Measurements from ENCODE around the gene S1PR4.
"Not testable (repeated sequence)": the region's sequence is repeated elsewhere in the genome, so short reads cannot be mapped to it uniquely, and the experiment has no call there.

The S1PR4 gene

GRCh38 chr19:3196064-3196932, 17.7 kb downstream of the S1PR4 start:
- DNase-seq: no peak

- no peak for DNase-seq
Measured at GRCh38 chr19:3196933-3197205, 18.3 kb downstream of the S1PR4 start.

DNA sequence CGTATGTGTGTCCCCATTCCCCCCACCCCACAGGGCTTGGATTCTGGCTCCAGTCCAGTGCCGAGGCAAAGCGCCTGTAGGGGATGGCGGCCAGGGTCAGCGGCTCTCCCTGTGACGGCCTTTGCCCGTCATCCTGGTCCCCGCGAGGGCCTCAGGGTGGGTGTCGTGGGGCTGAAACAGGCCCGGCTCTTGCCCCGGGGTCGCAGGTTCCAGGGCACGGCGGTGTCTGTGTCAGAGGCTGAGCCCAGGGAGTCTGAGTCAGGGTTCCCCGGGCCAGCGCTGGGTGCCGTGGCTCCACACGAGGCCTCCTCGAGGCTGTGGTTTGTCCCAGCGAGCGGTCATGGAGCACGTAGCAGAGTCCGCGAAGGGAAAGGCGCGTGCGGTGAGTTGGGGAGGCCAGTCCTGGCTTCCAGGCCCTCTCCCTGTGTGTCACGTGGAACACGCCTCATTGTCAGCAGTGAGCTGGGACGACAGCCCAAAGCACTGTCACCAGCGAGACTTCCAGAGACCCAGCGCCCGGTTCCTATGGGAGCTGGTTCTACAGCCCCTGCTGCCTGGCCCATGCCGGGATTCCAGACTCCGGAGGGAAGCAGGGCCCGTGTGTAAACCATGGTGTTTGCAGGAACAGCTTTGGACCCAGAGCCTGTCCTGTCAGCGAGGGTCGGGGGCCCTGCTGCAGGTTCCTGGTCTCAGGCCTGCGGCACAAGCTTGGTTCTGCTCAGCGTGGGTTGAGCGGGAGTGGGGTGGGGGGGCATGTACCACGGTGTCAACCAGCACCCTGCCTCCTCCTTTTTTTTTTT, 20.5 kb downstream of the S1PR4 start:
- DNase-seq: no peak

DNA sequence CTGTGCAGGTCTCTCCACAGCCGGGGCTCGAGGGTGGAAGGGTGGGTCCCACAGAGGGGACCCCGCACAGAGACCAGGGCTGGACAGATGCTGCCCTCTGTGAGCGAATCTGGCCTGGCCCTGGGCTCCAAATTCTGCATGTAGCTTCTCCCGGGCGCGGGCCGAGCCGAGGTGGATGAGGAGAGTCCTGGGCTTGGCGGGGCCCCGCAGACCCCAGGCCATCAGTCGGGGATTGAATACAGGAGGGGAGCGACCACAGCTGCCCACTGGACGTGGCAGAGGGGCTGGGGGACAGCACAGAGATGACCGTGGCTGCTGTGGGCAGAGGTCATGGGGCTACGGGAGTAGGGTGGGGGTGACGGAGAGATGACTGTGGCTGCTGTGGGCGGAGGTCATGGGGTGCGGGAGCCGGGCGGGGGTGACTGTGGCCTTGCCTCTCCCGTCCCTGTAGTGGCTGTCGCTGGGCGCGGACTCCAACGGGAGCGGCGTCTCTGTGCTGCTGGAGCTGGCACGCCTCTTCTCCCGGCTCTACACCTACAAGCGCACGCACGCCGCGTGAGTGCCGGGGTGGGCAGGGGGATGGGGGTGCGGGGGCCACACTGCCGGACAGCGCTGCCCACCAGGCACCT, 22.6 kb downstream of the S1PR4 start:
- no peak for DNase-seq

DNA sequence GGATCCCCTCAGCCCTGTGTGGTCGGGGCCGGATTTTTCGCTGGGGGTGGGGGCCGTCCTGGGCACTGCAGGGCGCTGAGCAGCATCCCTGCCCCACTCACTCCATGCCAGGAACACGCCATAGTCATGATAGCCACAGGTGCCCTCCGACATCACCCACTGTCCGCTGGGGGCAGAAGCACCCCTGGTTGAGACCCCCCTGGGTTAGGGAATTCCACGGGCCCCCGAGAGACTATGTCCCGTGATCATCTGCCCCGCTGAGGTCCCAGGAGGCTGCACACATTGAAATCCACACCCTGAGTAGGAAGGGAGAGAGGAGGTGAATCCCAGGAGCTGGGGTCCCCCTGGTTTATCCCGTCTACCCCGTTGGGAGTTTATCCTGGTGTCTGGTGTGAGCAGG, 23.3 kb downstream of the S1PR4 start:
- no peak for DNase-seq

DNA sequence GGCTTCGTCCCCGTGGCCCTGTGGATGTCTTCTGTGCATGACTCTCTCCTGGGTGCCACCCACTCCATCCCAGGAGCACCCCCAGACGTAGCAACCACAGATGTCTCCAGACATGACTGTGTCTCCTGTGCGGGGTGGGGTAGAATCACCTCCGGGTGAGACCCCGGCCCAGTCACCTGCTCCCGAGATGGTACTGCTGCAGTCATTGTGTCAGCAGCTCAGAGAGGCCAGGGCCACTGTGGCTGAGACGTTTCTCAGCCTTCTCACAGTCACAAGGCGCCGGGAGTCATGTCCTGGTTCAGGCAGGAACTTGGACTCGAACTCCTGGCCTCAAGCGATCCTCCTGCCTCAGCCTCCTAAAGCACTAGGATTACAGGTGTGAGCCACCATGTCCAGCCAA, 23.8 kb downstream of the S1PR4 start:
- no peak for DNase-seq

DNA sequence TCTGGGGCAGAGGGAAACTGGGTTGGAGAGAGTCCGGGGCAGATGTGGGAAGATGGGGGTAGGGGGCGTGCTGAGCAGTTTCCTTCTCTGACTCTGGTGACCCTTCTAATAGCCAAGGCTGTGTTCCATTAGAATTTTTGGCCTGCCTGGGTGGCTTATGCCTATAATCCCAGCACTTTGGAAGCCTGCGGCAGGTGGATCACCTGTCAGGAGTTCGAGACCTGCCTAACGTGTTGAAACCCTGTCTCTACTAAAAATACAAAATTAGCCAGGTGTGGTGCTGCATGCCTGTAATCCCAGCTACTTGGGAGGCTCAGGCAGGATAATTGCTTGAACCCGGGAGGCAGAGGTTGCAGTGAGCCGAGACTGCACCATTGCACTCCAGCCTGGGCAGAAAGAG, 24.3 kb downstream of the S1PR4 start:
- DNase-seq: not testable (repeated sequence)

- DNase-seq: no peak
Measured at GRCh38 chr19:3203805-3204645, 25.5 kb downstream of the S1PR4 start.

- no peak for DNase-seq
Measured at GRCh38 chr19:3204646-3205275, 26.2 kb downstream of the S1PR4 start.

DNA sequence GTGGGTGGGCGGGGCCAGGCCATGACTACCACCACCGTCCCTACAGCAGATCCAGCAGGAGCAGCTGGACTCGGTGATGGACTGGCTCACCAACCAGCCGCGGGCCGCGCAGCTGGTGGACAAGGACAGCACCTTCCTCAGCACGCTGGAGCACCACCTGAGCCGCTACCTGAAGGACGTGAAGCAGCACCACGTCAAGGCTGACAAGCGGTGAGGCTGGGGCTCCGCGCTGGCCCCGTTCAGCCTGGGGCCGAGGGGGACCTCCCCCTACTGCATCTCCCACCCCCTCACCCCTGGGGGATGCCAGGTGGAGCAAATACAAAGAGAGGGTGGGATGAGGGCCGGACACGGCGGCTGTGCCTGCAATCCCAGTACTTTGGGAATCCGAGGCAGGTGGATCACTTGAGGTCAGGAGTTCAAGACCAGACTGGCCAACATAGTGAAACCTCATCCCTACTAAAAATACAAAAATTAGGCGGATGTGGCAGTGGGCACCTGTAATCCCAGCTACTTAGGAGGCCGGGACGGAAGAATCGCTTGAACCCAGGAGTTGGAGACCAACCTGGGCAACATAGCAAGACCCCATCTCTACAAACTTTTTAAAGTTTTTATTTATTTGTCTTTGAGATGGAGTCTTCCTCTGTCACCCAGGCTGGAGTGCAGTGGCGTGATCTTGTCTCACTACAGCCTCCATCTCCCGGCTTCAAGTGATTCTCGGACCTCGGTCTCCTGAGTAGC, 27.8 kb downstream of the S1PR4 start:
- DNase-seq: no peak

DNA sequence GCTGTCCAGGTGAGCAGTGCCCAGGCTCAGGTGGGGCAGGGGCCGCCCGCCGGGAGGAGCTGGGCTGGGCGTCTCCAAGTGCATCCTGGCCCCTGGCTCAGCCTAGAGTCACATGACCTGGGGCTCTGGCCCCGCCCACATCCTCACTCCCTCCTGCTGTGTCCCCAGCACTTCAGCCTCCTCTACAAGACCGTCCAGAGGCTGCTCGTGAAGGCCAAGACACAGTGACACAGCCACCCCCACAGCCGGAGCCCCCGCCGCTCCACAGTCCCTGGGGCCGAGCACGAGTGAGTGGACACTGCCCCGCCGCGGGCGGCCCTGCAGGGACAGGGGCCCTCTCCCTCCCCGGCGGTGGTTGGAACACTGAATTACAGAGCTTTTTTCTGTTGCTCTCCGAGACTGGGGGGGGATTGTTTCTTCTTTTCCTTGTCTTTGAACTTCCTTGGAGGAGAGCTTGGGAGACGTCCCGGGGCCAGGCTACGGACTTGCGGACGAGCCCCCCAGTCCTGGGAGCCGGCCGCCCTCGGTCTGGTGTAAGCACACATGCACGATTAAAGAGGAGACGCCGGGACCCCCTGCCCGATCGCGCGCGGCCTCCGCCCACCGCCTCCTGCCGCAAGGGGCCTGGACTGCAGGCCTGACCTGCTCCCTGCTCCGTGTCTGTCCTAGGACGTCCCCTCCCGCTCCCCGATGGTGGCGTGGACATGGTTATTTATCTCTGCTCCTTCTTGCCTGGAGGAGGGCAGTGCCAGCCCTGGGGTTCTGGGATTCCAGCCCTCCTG, 29.1 kb downstream of the S1PR4 start:
- DNase-seq: no peak

DNA sequence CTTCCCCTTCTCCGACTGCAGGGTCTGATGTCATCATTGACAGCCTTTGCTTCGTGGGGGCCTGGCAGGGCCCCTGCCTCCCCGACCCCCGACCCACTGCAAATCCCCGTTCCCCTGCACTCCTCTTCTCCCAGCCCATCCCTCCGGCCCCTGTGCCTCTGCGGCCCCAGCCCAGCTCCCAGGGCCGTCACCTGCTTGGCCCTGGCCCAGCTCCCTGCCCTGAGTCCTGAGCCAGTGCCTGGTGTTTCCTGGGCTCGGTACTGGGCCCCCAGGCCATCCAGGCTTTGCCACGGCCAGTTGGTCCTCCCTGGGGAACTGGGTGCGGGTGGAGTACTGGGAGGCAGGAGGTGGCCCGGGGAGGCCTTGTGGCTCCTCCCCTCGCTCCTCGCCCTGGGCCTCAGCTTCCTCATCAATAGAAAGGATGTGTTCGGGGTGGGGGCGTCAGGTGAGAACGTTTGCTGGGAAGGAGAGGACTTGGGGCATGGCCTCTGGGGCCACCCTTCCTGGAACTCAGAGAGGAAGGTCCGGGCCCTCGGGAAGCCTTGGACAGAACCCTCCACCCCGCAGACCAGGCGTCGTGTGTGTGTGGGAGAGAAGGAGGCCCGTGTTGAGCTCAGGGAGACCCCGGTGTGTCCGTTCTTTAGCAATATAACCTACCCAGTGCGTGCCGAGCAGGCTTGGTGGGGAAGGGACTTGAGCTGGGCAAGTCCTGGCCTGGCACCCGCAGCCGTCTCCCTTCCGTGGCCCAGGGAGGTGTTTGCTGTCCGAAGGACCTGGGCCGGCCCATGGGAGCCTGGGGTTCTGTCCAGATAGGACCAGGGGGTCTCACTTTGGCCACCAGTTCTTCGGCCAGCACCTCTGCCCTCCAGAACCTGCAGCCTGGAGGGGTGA, 30.0 kb downstream of the S1PR4 start:
- no peak for DNase-seq

DNA sequence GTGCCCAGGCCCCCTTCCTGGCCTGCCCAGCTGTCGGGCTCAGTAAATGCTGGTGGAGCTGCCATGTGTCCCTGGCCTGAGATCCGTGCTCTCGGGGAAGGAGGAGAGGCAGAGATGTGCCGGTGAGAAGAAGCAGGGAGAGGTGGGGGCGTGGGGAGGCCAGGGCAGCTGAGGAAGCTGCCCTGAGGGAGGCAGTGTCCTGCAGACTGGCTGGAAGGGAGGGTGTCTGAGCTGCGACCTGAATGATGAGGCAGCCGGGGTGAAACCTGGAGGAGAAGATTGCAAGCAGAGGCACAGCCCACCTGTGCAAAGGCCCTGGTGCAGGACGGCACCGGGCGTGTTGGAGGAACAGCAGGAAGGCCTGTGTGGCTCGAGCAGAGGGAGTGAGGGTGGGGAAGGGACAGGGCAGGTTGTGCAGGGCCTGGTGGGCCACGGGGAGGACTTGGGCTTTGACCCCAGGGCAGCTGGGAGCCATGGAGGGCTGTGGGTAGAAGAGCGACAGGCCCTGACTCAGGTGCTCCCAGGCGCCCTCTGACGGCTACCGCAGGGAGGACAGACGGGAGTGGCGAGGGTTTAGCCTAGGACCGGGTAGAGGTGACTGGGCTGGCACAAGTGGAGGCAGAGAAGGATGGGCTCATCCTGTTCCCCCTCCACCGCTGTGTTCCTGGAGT, 31.9 kb downstream of the S1PR4 start:
- DNase-seq: peak; percentile 16 to 34

DNA sequence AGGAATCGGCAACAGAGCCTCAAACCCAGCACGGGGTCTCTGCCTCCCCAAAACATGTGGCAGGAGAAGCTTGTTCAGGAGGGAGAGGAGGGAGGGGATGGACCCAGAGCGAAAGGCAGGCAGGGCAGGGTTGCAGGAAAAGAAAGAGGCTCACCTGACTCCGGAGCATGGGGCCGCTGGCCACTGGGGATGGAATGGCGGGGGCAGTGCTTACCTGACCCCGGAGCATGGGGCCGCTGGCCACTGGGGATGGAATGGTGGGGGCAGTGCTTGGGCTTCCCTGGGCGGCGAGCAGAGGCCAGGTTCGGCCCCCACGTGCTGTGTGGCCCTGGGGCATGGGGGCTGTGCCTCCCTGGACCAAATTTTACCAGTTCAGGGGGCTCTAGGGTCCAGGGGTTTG, 32.6 kb downstream of the S1PR4 start:
- no peak for DNase-seq

GRCh38 chr19:3213159-3213558, 34.6 kb downstream of the S1PR4 start:
- no peak for DNase-seq

DNA sequence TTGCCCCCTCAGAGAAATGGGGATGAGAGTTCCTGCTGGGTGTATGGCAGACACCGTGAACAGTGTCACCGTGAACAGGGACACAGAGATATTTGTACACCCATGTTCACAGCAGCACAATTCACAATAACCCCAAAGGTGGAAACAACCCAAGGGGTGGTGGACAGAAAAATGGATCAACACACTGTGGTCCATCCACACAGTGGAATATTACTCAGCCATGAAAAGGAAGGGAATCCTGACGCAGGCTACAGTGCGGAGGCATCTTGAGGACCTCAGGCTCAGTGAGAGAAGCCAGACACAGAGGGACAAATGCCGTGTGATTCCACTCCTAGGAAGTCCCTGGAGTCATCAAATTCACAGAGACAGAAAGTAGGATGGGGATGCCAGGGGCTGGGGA, 38.3 kb downstream of the S1PR4 start:
- no peak for DNase-seq

GRCh38 chr19:3220576-3220975, 42.0 kb downstream of the S1PR4 start:
- no peak for DNase-seq

- DNase-seq: not testable (repeated sequence)
Measured at GRCh38 chr19:3221576-3221975, 43.0 kb downstream of the S1PR4 start.

DNA sequence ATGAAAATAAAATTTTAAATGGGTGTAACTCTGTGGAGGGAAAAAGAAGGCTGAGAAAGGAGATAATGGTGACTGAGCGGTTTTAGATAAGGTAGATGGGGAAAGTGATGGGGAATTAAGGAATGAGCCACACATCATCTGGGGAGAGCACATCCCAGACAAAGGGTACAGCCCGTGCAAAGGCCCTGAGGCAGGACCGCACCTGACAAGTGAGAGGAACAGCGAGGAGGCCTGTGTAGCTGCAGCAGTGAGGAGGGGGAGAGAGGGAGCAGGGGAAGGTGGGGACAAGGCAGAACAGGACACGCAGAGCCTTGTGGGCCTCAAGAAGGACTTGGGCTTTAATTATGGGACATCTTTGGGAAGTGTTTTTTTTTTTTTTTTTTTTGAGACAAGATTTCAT, 44.1 kb downstream of the S1PR4 start:
- no peak for DNase-seq

Measured in SHP77 (cell line).